HG03558 (cell line): Measurements from ENCODE around the gene PROB1.
A peak's percentile ranks its signal among the peaks of the same experiment; 100 is the strongest.
"Not testable (repeated sequence)": the region's sequence is repeated elsewhere in the genome, so short reads cannot be mapped to it uniquely, and the experiment has no call there.

Experiments used
- ATAC-seq: cut with Tn5 transposase; IDR thresholded peaks from one replicate; pipeline ENCODE4 v1.9.1; 2021; ENCODE audit warnings: moderate number of reproducible peaks; ENCODE audit not compliant: unreplicated experiment; ENCODE audit errors: extremely low read depth

Gene PROB1

DNA sequence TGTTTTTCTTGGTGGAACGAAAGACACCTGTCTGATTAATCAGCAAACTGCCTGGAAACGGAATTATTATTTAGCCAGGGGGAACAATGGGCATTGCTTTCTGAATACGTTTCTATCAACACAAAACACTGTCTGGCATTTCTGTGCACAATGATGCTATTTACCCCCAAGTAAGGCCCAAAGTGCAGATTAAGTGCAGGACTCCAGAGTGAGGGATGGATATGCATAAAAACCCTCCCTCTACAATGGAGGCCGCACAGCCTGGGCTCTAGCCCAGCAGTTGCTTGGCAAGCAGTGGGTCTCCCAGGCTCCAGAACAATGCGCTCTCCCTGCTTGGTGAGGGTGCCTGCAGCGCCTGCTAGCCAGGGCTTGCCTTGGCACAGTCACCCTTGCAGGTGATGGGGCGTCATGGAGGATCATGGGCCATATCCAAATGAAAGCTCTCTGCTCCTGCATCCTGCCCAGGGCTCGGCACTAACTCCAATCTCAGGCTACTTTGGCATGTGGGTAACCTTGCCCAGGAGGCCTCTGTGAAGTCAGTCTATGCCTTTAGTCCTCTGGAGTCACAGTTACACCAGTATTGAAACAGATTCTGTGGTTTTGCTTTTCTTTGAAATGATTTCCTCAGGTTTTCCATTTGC is 20.4 kb upstream of the PROB1 start:
- ATAC-seq = no peak

DNA sequence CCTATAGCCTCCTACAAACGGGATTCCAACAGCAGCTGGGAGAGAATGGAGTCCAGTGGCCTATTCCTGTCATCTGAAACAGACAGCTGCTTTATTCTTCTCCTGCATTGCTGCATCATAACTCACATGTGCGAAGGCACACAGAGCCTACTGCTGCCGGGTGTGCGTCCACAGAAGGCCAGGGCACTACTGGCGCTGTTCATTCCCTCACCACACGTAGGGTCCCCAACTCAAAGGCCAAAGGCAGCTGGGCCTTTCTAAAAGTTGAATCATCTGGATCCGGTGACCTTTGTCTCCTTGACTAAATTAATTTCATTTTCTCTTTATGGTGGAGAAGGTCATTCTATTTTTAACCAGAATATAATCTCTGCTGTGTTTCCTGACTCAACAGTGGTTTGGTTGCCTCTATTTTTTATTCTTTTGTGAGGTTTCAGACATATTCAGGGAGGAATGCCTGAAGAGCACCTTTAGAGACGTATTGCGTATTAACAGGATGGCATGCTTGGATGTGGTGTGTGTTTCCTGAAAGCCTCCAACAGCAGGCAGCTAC is 19.8 kb upstream of the PROB1 start:
- ATAC-seq = no peak

DNA sequence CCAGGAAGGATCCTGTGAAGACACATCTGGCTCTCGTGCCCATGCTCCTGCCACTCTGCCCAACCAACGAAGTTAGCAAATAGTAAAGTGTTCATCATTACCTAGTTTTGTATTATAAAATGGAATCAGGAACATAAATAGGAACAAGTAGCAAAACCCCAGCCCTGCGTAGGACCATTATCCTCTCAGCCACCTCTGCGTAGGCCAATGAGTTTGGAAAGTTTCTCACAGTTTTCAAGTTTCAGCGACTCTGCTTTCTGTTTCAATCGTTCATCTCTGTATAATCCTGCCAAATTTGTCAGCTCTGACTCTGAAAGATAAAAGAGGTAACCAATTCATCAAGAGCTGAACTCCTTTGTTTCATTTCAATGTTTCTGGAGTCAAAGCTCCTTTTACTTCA is 19.1 kb upstream of the PROB1 start:
- no peak for ATAC-seq

DNA sequence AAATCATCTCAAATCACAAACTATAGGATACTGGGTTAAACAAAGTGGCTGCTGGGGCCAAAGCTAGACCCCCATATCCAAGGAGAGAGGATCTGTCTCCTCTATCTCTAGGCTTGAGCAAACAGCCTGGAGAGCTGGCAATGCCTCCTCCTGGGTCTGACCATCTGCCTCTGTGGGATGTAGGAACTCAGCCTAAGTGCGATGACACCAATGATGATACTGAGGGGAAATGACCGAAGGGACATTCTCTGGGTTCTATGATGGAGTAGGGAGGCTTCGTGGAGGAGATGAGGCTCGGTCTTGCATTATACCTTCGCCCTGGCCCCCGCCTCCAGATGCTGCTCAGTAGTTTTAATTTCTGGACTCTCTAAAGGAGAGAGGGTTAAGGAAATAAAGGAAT is 18.2 kb upstream of the PROB1 start:
- no peak for ATAC-seq

DNA sequence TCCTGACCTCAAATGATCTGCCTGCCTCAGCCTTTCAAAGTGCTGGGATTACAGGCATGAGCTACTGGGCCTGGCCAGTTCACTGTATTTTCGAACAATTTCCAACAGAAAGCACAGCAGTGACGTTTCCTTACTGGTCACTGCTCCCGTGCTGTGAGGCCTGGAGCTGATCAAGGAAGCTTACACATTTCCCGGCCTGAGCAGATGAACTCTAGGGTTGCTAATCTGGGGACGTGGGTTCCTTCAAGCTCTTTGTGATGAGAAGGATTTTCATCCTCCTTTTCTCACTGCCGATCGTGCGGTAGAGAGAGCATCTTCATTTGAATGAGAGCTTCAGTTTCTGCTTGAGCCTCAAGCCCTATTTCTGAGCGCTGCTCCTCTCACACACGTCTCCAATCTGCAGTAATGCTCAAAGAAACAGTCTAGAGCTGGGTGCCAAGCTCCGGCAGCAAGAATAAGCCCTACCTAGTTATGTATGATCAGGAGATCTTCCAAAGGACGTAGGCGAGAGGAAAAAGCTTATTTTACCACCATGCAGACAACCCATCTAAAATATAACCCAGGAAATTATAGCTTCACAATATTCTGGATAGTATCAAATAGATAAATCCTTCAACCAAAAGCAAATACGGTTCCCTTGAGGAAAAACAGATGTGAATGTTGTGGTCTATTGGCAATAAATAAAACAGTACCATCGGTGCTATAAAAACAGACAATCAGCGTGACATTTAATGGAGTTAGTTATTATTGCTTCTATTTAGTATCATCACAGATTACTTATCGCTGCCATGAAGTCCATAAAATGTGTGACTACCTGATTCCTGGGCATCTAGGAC is 16.3 kb upstream of the PROB1 start:
- no peak for ATAC-seq

DNA sequence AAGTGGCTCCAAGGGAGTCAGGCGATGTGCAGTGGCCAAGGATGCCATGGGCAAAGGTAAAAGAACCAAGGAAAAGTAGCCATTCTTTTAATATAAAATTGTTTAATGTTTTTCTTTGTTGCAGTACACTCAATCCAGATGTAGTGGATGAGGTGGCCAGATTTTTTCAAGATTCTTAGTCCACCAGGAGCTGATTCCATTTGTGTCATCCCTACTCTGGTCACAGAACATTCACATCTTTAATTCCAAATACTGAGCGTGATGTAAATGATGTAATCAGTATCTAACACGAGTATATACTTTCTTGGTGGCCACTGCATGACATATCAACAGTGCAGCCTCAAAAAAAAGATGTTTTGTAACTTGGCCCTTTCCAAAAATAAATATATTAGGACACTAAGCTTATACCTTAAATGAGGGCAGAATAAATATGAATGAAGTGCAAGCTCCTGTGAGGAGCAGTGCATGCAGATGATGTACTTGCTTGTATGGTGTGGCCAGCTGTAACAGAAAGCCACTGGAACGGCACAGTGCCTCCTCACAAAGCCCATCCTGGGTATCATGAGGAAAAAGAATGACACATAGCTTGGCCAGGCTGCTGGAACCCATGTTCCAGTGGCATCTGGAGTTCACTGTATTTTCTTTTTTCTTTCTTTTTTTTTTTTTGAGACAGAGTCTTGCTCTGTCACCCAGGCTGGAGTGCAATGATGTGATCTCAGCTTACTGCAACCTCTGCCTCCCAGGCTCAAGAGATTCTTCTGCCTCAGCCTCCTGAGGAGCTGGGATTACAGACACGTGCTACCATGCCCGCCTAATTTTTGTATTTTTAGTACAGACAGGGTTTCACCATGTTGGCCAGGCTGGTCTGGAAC is 15.5 kb upstream of the PROB1 start:
- ATAC-seq = no peak

DNA sequence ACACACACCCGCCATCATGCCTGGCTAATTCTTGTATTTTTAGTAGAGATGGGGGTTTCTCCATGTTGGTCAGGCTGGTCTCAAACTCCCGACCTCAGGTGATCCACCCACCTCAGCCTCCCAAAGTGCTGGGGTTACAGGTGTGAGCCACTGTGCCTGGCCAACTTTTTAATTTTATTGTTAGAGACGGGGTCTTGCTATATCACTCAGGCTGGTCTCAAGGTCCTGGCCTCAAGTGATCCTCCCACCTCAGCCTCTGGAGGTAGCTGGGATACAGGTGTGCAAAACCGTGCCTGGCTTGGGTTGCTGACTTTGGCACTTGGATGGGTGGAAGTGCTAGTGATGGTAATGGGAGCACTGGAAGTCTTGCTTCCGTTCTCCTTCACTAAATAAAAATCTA is 14.2 kb upstream of the PROB1 start:
- ATAC-seq = not testable (repeated sequence)

DNA sequence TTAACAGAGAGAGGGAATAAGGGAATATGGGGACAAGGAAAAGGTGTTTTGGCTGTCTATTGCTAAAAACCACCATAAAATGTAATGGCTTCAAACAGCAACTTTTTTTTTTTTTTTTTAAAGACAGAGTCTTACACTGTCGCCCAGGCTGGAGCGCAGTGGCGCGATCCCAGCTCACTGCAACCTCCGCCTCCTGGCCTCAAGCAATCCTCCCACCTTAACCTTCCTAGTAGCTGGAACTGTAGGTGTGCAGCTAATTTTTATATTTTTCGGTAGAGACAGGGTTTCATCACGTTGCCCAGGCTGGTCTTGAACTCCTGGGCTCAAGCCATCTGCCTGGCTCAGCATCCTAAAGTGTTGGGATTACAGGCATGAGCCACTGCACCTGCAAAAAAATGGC is 13.3 kb upstream of the PROB1 start:
- no peak for ATAC-seq

DNA sequence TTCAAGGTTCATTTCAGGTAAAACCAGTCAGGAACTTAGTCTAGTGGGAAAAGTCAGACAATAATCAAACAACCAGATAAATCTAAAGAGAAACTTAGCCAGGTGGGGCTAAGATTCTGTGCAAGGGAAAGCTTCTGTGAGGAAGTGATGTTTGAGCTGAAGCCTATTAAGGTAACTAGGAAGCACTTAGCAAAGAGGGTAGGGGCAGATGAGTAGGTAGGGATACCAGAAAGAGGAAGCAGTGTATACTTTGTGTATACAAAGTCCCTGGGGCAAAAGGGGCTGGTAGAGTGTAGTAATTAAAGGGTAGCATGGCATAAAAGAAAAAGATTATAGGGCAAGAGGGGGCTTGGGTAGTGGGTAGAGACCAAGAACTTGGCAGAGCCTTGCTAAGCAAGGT is 12.6 kb upstream of the PROB1 start:
- no peak for ATAC-seq

DNA sequence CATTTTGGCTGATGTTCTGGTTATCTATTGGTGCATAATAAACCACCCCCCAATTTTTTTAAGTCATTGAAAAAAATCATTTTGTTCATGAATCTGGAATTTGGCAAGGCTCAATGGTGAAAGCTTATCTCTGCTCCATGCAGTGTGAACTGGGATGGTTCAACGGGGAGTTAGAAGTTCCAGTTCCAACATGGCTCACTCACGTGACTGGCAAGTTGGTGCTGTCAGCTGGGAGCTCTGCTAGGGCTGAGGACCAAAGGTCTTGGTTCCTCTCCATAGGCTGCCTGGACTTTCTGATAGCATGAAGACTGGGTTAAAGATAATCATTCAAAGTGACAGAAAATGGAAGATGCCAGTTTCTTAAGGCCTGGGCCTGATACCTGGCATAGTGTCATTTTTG is 12.1 kb upstream of the PROB1 start:
- ATAC-seq = no peak

DNA sequence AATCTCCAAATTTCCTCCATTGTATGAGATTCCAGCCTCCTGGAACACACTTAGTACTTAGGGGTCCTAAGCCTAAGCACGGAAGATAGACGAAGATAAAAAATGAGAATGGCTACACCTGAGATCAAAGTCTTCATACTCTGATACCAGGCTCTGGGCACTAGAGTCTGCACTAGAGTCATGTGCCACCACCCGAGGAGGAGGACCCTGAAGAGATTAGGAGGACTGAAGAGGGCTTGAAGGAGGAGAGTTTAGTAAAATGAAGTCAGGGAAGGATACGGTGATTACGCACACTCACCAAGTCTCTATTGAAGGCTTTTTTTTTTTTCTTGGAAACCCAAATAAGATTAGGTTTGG is 9.6 kb upstream of the PROB1 start:
- ATAC-seq = no peak

DNA sequence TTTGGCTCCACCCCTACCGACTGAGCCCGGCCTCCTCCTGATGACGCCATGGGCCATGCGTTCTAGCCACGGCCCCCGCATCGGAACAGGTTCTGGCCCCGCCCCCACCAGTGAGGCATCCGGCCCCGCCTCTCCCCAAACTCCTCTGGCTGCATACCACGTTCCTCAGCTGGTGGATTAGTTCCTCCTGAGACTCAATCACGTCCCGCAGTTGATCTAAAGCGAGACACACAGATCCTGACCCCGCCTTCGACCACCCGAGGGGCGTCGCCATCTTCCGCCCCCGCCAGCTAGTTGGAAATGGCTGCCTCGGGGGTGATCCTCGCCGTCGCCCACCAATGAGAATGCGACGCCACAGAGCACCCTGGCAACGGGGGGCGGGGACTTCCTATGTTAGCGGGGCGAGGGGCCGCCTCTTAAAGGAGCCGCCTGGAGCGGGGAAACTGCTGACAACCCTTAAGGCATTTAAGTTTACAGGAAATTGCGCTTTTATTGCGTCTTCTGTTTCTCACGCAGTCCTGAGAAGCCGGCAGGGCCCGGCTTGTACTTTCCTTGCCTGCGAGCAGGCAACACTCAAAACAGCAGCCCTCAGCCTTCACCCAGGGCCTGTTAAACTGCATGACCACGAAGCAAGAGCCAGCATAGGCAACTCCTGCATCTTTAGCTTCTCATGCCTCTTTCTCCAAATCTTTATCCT is 9.0 kb upstream of the PROB1 start, which contains the start of gene SPATA24:
Gene SPATA24 (minus strand): TSS at position 303 of the 697 bp plus-strand sequence. CDS start 29 bp downstream, at position 274.
- peak; percentile 44 for ATAC-seq

DNA sequence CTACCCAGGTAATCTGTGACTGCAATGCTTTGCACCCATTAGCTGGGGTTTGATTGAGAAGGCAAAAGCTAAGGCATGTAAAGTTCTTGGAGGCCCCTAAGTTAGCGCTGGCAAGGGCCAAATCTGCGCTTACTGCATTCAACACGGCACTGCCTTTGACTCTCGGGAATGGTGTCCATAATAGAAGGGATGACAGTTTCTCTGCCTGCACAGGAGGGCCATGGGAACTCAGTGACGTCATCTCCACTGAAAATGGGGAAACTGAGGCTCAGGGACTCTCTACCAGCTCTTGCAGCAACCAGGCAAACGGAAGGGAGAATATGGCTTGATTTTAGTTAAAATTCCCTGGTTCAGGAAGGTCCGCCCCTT is 8.5 kb upstream of the PROB1 start:
- no peak for ATAC-seq

DNA sequence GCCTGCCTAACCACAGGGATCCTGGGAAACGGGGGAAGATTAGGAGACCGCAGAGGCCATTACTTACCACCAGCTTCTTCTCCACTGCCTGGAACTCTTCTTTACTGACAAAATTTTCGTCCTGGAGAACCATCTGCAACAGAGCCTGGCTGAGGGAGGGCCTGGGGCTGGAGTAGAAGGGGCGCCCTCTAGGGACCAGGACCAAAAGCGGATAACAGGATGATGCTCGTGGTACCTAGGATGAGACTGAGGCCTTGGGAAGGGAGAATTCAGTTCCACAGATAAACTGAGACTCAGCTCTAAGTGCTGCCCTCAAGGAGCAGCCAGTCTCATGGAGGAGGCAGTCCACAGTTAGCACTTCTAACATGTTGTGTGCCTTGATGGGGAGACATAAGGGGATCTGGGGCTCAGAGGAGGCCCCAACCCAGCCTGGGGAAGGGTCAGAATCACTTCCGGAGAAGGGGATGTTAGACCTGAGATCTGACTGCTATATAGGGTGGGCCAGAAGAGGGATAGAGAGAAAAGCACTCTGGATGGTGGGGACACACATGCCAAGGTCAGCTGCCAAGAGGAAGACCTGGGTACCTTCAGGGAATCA is 7.8 kb upstream of the PROB1 start:
- ATAC-seq = no peak

DNA sequence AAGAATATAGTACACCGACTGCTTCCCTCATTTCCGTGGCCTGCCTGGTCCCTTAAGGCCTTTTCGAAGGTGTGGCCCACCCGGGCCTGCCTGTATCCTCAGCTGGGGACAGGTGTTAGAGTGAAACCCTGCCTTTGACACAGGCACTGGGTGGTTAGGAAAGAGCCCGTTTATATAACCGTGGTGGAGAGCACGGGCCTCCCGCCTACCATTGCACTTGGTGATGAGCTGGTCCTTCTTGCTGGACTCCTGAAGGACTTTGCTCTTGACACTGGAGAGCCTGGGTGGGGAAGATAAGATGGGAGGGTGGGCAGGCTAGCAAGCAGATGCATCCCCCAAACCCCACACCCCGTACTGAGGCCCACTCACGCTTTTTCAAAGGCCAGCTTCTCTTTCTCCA is 6.6 kb upstream of the PROB1 start:
- no peak for ATAC-seq

DNA sequence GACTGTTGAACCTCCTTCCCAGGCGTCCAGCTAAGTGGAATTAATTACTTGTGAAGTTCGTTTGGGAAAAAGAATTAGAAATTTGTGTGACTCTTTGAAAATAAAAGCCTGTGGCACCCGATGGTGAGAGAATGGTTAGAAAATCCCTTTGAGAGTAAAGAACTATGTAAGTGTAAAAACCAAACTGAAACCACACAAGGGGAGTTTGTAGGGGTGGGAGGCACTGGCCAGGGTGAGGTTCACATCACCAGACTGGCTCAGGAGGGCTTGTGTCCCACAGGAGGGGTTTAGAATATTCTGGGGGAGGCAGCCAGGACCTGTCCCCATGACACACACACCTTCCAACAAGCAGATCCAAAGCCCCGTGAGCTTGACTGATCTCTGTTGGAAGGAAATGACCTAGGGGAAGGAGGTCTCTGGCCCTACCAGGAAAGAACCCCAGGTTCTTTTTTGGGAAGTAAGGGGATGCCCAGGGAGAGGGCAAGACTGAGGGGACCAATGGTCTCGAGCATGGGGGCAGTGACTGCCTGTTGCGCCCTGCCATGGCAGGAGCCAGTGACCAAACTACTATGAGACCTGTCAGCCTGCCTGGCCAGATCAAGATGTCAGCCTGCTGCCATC is 4.7 kb upstream of the PROB1 start:
- no peak for ATAC-seq

DNA sequence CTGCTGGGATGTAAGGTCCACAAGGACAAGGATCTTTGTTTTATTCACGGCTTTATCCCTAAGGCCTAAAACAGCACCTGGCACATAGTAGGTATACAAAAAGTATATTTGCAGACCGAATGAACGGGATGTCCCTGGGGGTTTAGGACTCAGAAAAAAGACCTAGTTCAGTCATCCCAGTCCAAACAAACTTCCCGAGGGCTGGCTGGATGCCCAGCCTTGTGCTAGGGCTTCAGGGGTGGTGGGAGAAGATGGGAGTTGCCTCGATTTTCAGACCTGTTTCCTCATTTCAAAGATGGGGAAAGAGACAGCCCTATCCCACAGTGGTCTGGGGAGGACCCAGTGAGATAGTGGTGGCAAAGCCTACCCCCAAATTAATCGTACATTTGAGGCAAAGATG is 3.0 kb upstream of the PROB1 start:
- no peak for ATAC-seq

DNA sequence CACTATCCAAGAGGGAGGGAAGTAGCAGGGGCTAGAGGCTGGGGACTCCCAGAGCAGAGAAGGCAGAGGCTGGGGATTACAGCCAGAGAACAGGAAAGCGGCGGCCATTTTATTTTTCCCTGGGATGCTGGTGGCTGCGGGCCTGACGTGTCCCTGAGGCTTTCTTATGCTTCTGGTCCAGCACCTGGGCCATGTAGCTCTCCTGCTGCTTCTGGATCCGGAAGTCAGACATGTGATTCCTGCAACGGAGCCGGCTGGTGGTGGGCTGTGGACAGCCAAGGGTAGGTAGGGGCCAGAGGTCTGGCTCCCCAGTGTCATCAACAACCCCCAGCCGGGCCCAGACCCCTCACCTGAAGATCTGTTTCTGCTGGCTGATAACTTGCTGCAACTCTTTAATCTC is 1.8 kb upstream of the PROB1 start:
- no peak for ATAC-seq

DNA sequence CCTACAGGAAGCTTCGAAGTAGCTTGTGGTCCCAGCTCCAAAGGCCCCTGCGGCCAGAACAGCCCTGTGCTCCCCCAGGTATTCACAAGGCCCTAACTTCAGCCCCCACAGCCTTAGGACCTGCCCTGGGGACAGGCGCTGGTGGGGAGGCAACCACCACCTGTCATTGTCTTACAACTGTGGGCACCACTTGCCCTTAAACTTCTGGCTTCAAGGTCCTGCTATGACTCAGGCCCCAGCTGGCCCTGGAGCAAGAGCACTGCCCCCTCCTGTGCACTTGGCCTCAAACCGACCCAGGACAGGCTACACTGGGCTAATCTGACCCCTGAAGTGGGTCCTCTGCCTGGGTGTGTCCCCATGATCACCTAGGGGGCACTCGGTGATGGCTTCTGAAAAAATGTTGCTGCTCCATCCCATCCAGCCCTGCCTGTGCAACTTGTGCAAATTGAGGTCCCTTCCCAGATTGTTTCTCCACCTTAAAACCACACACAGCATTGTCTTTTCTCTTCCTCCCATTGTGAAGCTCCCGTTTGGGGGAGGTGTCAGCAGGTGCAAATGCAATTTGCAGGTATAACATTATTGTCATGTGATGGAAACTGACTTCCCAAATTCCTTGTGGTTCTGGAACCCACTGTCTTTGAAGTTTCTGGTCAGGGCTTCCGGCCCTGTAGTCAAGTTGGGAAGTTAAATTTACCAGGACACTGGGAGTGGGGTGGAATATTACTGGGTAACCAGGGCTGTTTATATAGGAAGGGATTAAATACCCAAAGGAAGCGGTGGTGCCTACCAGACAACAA is 1.1 kb upstream of the PROB1 start:
- ATAC-seq = no peak
